Adrenal gland (tissue), 5 donors: ENCODE data around the gene PCDHGA5.
"Not testable (repeated sequence)": the region's sequence is repeated elsewhere in the genome, so short reads cannot be mapped to it uniquely, and the experiment has no call there.

ENCODE experiments used
- POLR2A ChIP-seq, 2 donors: fragments of 450-650 bp; IDR thresholded peaks; one replicate each; pipeline ENCODE4 v1.6.1; 2017; ENCODE audit warnings: antibody characterized with exemption in 2 of 2, mild to moderate bottlenecking in 2 of 2, moderate library complexity in 1 of 2
- TF ChIP-seq, protein P1 (sequence below), 6 experiments: fragments of 450-650 bp in 4 of 6; fragments of 200-600 bp in 2 of 6; sonication (generic) in 1 of 6; IDR thresholded peaks; 1 replicate in 5 of 6; 2 replicates in 1 of 6; pipeline versions ENCODE4 v1.5.1 to v1.8.0; 2016 to 2021; ENCODE audit warnings: antibody characterized with exemption in 6 of 6, mild to moderate bottlenecking in 2 of 6, moderate library complexity in 1 of 6
- donor health status: DM: no; HTN: no; CAD: no.

DNA sequence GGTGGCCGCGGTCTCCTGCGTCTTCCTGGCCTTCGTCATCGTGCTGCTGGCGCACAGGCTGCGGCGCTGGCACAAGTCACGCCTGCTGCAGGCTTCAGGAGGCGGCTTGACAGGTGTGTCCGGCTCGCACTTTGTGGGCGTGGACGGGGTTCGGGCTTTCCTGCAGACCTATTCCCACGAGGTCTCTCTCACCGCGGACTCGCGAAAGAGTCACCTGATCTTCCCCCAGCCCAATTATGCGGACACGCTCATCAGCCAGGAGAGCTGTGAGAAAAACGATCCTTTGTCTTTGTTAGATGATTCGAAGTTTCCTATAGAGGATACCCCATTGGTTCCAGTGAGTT lies 51.3 kb downstream of the PCDHGA5 start:
- TF ChIP-seq, protein P1, sequence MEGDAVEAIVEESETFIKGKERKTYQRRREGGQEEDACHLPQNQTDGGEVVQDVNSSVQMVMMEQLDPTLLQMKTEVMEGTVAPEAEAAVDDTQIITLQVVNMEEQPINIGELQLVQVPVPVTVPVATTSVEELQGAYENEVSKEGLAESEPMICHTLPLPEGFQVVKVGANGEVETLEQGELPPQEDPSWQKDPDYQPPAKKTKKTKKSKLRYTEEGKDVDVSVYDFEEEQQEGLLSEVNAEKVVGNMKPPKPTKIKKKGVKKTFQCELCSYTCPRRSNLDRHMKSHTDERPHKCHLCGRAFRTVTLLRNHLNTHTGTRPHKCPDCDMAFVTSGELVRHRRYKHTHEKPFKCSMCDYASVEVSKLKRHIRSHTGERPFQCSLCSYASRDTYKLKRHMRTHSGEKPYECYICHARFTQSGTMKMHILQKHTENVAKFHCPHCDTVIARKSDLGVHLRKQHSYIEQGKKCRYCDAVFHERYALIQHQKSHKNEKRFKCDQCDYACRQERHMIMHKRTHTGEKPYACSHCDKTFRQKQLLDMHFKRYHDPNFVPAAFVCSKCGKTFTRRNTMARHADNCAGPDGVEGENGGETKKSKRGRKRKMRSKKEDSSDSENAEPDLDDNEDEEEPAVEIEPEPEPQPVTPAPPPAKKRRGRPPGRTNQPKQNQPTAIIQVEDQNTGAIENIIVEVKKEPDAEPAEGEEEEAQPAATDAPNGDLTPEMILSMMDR (IDR thresholded peaks at IDR 0.05), result not testable (repeated sequence)
- TF ChIP-seq POLR2A (IDR thresholded peaks at IDR 0.05), result not testable (repeated sequence)
